Natural killer cell treated with Interleukin-12 subunit alpha and Interleukin-12 subunit beta and Interleukin-15 and Interleukin-18, amount 100 ng/mL, for 72 hours (primary cell): Measurements from ENCODE around the gene FHL2. TPM values are rescaled to one million over a fixed set of nuclear protein-coding genes. Genes with fewer than 3 reads are reported as not detected.

Source experiments
- ATAC-seq, 2 donors: fragments of 150-1000 bp; cut with Tn5 transposase in 1 of 2; sonication (Bioruptor Pico), chemical (Tn5 transposase) in 1 of 2; 2 replicates each; pipeline ENCODE4 v1.10.0; 2021
- DNase-seq: peaks from one replicate; pipeline ENCODE4 v3.0.0; 2022; ENCODE audit warnings: low spot score
- H3K27ac Mint-ChIP-seq, 2 donors: 1 replicate in 1 of 2; 2 replicates in 1 of 2; pipeline ENCODE4 v1.8.0; 2022; ENCODE audit warnings: mixed read lengths in 2 of 2, mild to moderate bottlenecking in 1 of 2, moderate library complexity in 1 of 2
- H3K27me3 Mint-ChIP-seq, 2 donors: 1 replicate in 1 of 2; 2 replicates in 1 of 2; pipeline ENCODE4 v1.8.0; 2022; ENCODE audit warnings: mixed read lengths in 2 of 2
- H3K36me3 Mint-ChIP-seq: one replicate; pipeline ENCODE4 v1.8.0; 2022; ENCODE audit warnings: mixed read lengths
- H3K4me1 Mint-ChIP-seq, 2 donors: 1 replicate in 1 of 2; 2 replicates in 1 of 2; pipeline ENCODE4 v1.8.0; 2022; ENCODE audit warnings: low read depth in 2 of 2, mixed read lengths in 2 of 2, mild to moderate bottlenecking in 1 of 2
- H3K4me3 Mint-ChIP-seq: one replicate; pipeline ENCODE4 v1.8.0; 2022; ENCODE audit warnings: mixed read lengths
- H3K9me3 Mint-ChIP-seq: 2 replicates; pipeline ENCODE4 v1.8.0; 2022; ENCODE audit warnings: mixed read lengths
- total RNA-seq, 2 donors: library from RNA; stranded (reverse); gene quantifications; one replicate each; pipeline ENCODE4 v1.2.3, GENCODE V29; 2022

The FHL2 gene
- total RNA-seq, 2 donors from 2014 or later: 0.95 TPM; not detected in 1

GRCh38 chr2:105385731-105386540 lies 12.9 kb downstream of the FHL2 start:
- no peak for ATAC-seq
- no peak for DNase-seq
- H3K36me3 Mint-ChIP-seq: no peaks in the 10 kb centered on the region
- no peak overlapping the region for H3K27ac Mint-ChIP-seq
- H3K9me3 Mint-ChIP-seq: no peaks in the 10 kb centered on the region
- peaks cover 0 to 8% of the 10 kb centered on the region in 2 donors for H3K27me3 Mint-ChIP-seq
- no peaks in the 10 kb centered on the region for H3K4me1 Mint-ChIP-seq
- no peak overlapping the region for H3K4me3 Mint-ChIP-seq

- ATAC-seq (no peak), DNase-seq (no peak)
- no peaks in the 10 kb centered on the region for H3K36me3 Mint-ChIP-seq
- no peaks in the 10 kb centered on the region for H3K9me3 Mint-ChIP-seq
- peaks cover 0 to 8% of the 10 kb centered on the region in 2 donors for H3K27me3 Mint-ChIP-seq
- no peak overlapping the region for H3K27ac Mint-ChIP-seq
- no peaks in the 10 kb centered on the region for H3K4me1 Mint-ChIP-seq
- H3K4me3 Mint-ChIP-seq: no peak overlapping the region
These were observed 14.0 kb downstream of the FHL2 start for GRCh38 chr2:105384861-105385260.

GRCh38 chr2:105384216-105384615 lies 14.6 kb downstream of the FHL2 start:
- peaks cover 0 to 8% of the 10 kb centered on the region in 2 donors for H3K27me3 Mint-ChIP-seq
- no peak overlapping the region for H3K4me3 Mint-ChIP-seq
- no peaks in the 10 kb centered on the region for H3K4me1 Mint-ChIP-seq
- no peaks in the 10 kb centered on the region for H3K9me3 Mint-ChIP-seq
- DNase-seq: no peak
- no peak overlapping the region for H3K27ac Mint-ChIP-seq
- ATAC-seq: no peak
- H3K36me3 Mint-ChIP-seq: no peaks in the 10 kb centered on the region

- no peaks in the 10 kb centered on the region for H3K9me3 Mint-ChIP-seq
- no peak for DNase-seq
- no peaks in the 10 kb centered on the region for H3K4me1 Mint-ChIP-seq
- ATAC-seq: no peak
- H3K27me3 Mint-ChIP-seq: peaks cover 0 to 8% of the 10 kb centered on the region in 2 donors
- H3K36me3 Mint-ChIP-seq: no peaks in the 10 kb centered on the region
- H3K27ac Mint-ChIP-seq: no peak overlapping the region
- no peak overlapping the region for H3K4me3 Mint-ChIP-seq
These were observed 15.3 kb downstream of the FHL2 start for GRCh38 chr2:105383432-105384166.

- Mint-ChIP-seq H3K27ac (no peak overlapping the region), H3K4me1 (no peaks in the 10 kb centered on the region), H3K27me3 (peaks cover 0 to 3% of the 10 kb centered on the region in 2 donors), H3K9me3 (no peaks in the 10 kb centered on the region), H3K4me3 (no peak overlapping the region), H3K36me3 (no peaks in the 10 kb centered on the region)
- no peak for ATAC-seq
- no peak for DNase-seq
These were observed 16.7 kb downstream of the FHL2 start for GRCh38 chr2:105382177-105382576.

- DNase-seq (no peak), ATAC-seq (no peak)
- peaks cover 0 to 3% of the 10 kb centered on the region in 2 donors for H3K27me3 Mint-ChIP-seq
- H3K9me3 Mint-ChIP-seq: no peaks in the 10 kb centered on the region
- no peak overlapping the region for H3K27ac Mint-ChIP-seq
- H3K36me3 Mint-ChIP-seq: no peaks in the 10 kb centered on the region
- no peaks in the 10 kb centered on the region for H3K4me1 Mint-ChIP-seq
- no peak overlapping the region for H3K4me3 Mint-ChIP-seq
These were observed 17.7 kb downstream of the FHL2 start for GRCh38 chr2:105381101-105381668.

GRCh38 chr2:105380432-105381100 lies 18.3 kb downstream of the FHL2 start:
- no peak overlapping the region for H3K27ac Mint-ChIP-seq
- no peak overlapping the region for H3K4me3 Mint-ChIP-seq
- no peaks in the 10 kb centered on the region for H3K9me3 Mint-ChIP-seq
- H3K36me3 Mint-ChIP-seq: no peaks in the 10 kb centered on the region
- DNase-seq: no peak
- no peaks in the 10 kb centered on the region for H3K4me1 Mint-ChIP-seq
- H3K27me3 Mint-ChIP-seq: no peaks in the 10 kb centered on the region
- no peak for ATAC-seq

GRCh38 chr2:105379741-105380186 lies 19.1 kb downstream of the FHL2 start:
- no peak overlapping the region for H3K4me3 Mint-ChIP-seq
- H3K4me1 Mint-ChIP-seq: no peaks in the 10 kb centered on the region
- no peaks in the 10 kb centered on the region for H3K36me3 Mint-ChIP-seq
- H3K27me3 Mint-ChIP-seq: no peaks in the 10 kb centered on the region
- H3K9me3 Mint-ChIP-seq: no peaks in the 10 kb centered on the region
- no peak for DNase-seq
- no peak overlapping the region for H3K27ac Mint-ChIP-seq
- ATAC-seq: no peak

- DNase-seq: no peak
- no peak for ATAC-seq
- Mint-ChIP-seq H3K4me3 (no peak overlapping the region), H3K36me3 (no peaks in the 10 kb centered on the region), H3K9me3 (no peaks in the 10 kb centered on the region), H3K4me1 (peaks cover 1 to 4% of the 10 kb centered on the region in 2 donors), H3K27me3 (no peaks in the 10 kb centered on the region), H3K27ac (no peak overlapping the region)
These were observed 19.9 kb downstream of the FHL2 start for GRCh38 chr2:105378921-105379383.

GRCh38 chr2:105378276-105378840 lies 20.5 kb downstream of the FHL2 start:
- Mint-ChIP-seq H3K4me3 (no peak overlapping the region), H3K27me3 (no peaks in the 10 kb centered on the region), H3K27ac (no peak overlapping the region), H3K9me3 (no peaks in the 10 kb centered on the region), H3K36me3 (no peaks in the 10 kb centered on the region), H3K4me1 (peaks cover 3 to 10% of the 10 kb centered on the region in 2 donors)
- no peak for DNase-seq
- ATAC-seq: no peak

GRCh38 chr2:105377871-105378270 lies 21.0 kb downstream of the FHL2 start:
- Mint-ChIP-seq H3K4me3 (no peak overlapping the region), H3K4me1 (peaks cover 3 to 13% of the 10 kb centered on the region in 2 donors), H3K27ac (no peak overlapping the region), H3K9me3 (no peaks in the 10 kb centered on the region), H3K27me3 (no peaks in the 10 kb centered on the region), H3K36me3 (no peaks in the 10 kb centered on the region)
- ATAC-seq (no peak), DNase-seq (no peak)

- ATAC-seq: no peak
- H3K4me1 Mint-ChIP-seq: peaks cover 3 to 13% of the 10 kb centered on the region in 2 donors
- no peak overlapping the region for H3K27ac Mint-ChIP-seq
- no peak for DNase-seq
- H3K36me3 Mint-ChIP-seq: no peaks in the 10 kb centered on the region
- no peaks in the 10 kb centered on the region for H3K27me3 Mint-ChIP-seq
- H3K9me3 Mint-ChIP-seq: no peaks in the 10 kb centered on the region
- no peak overlapping the region for H3K4me3 Mint-ChIP-seq
These were observed 22.0 kb downstream of the FHL2 start for GRCh38 chr2:105376789-105377240.

- Mint-ChIP-seq H3K9me3 (no peaks in the 10 kb centered on the region), H3K36me3 (no peaks in the 10 kb centered on the region), H3K4me1 (peaks cover 3 to 13% of the 10 kb centered on the region in 2 donors), H3K27me3 (no peaks in the 10 kb centered on the region), H3K4me3 (no peak overlapping the region), H3K27ac (no peak overlapping the region)
- DNase-seq (no peak), ATAC-seq (no peak)
These were observed 22.8 kb downstream of the FHL2 start for GRCh38 chr2:105376010-105376409.
